ENCODE measurements around the gene GPR119. TPM values are rescaled to one million over a fixed set of nuclear protein-coding genes. Genes with fewer than 3 reads are reported as not detected.
"Not testable (repeated sequence)": the region's sequence is repeated elsewhere in the genome, so short reads cannot be mapped to it uniquely, and the experiment has no call there.

GPR119 gene
- total RNA-seq, 1 donor from 2014 or later: not detected

DNA sequence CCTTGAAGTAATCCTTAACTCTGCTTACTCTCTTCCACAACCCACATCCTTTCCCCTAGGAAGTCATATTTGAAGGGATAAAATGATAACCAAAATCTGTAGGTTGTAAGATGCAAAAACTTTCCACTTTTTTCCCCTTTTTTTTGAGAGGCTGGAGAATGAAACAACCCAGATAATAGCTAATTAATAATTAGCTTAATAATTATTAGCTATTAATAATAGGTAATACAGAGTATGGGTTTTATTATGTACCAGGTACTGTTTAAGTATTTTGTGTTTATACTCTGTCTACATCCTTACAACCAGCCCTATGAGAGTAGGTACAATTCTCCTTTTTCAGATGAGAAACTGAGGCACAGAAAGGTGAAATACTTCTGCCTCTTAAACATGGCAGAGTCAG, 9.4 kb downstream of the GPR119 start:
- no peak for DNase-seq (ENCODE audit: low read depth, low spot score)
- TF ChIP-seq, protein P1, sequence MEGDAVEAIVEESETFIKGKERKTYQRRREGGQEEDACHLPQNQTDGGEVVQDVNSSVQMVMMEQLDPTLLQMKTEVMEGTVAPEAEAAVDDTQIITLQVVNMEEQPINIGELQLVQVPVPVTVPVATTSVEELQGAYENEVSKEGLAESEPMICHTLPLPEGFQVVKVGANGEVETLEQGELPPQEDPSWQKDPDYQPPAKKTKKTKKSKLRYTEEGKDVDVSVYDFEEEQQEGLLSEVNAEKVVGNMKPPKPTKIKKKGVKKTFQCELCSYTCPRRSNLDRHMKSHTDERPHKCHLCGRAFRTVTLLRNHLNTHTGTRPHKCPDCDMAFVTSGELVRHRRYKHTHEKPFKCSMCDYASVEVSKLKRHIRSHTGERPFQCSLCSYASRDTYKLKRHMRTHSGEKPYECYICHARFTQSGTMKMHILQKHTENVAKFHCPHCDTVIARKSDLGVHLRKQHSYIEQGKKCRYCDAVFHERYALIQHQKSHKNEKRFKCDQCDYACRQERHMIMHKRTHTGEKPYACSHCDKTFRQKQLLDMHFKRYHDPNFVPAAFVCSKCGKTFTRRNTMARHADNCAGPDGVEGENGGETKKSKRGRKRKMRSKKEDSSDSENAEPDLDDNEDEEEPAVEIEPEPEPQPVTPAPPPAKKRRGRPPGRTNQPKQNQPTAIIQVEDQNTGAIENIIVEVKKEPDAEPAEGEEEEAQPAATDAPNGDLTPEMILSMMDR (conservative IDR thresholded peaks at IDR 0.05): no peak
- H3K4me1 Mint-ChIP-seq: peaks cover 9% of the 10 kb centered on the region
- H3K9me3 Mint-ChIP-seq: no peaks in the 10 kb centered on the region
- H3K36me3 Mint-ChIP-seq (ENCODE audit: low read depth): peaks cover 2% of the 10 kb centered on the region
- no peaks in the 10 kb centered on the region for H3K27me3 Mint-ChIP-seq (ENCODE audit: low read depth)
- no peak overlapping the region for H3K4me3 Mint-ChIP-seq
- no peak overlapping the region for H3K27ac Mint-ChIP-seq (ENCODE audit: unreplicated experiment)

DNA sequence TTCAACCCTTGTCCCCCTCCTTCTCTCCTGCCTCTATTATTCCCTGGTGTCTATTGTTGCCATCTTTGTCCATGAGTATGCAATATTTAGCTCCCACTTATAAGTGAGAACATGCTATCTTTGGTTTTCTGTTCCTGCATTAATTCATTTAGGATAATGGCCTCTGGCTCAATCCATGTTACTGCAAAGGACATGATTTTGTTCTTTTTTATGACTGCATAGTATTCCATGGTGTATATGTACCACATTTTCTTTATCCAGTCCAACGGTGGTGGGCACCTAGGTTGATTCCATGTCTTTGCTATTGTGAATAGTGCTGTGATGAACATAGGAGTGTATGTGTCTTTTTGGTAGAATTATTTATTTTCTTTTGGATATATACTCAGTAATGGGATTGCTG, 33.4 kb downstream of the GPR119 start:
- H3K4me3 Mint-ChIP-seq; H3K27ac Mint-ChIP-seq (ENCODE audit: unreplicated experiment); H3K4me1 Mint-ChIP-seq; H3K9me3 Mint-ChIP-seq; DNase-seq (ENCODE audit: low read depth, low spot score); H3K27me3 Mint-ChIP-seq (ENCODE audit: low read depth): not testable (repeated sequence)
- peaks cover 22% of the 10 kb centered on the region for H3K36me3 Mint-ChIP-seq (ENCODE audit: low read depth)

DNA sequence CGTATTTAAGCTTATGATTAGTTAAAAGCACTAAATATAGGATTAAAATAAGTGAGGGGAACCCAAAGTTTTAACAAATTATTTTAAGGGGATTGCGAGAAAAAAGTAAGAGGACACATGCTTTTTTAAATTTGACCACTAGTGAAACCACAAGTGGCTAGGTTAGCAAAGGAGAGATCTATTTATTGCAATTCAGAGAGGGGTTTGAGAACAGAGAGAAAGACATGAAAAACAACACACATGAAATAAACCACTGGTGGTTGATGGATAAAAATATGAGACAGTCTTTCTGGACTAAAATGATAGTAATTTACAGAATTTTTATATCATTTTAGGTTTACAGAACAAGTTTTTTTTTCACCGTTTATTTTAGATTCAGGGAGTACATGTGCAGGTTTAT, 33.9 kb downstream of the GPR119 start:
- peaks cover 19% of the 10 kb centered on the region for H3K36me3 Mint-ChIP-seq (ENCODE audit: low read depth)
- TF ChIP-seq, protein P1 (conservative IDR thresholded peaks at IDR 0.05): no peak
- no peak overlapping the region for H3K27ac Mint-ChIP-seq (ENCODE audit: unreplicated experiment)
- H3K4me1 Mint-ChIP-seq: no peaks in the 10 kb centered on the region
- DNase-seq (ENCODE audit: low read depth, low spot score): no peak
- H3K4me3 Mint-ChIP-seq: no peak overlapping the region
- H3K27me3 Mint-ChIP-seq (ENCODE audit: low read depth): no peaks in the 10 kb centered on the region
- no peaks in the 10 kb centered on the region for H3K9me3 Mint-ChIP-seq

DNA sequence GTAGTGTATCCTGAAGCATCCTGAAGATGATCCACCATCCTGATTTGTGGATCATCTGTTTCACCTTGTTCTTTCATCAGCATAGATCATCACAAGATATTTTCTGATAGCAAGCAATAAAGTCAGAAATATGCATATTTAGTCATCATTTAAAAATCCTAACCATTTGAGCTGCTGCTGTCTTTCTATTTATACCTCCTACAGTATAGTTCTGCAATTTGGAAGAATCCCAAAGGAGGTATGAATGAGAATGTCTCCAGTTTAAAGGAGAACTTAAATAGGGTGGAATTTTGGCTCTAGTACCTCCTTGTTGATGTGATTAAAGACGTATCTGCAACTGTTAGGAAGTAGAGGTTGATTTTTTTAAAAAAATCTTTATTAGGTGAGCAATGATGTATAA, 38.2 kb downstream of the GPR119 start:
- TF ChIP-seq, protein P1 (conservative IDR thresholded peaks at IDR 0.05): no peak
- Mint-ChIP-seq H3K4me1 (peaks cover 15% of the 10 kb centered on the region), H3K4me3 (no peak overlapping the region), H3K9me3 (no peaks in the 10 kb centered on the region), H3K27me3 (ENCODE audit: low read depth) (no peaks in the 10 kb centered on the region), H3K36me3 (ENCODE audit: low read depth) (peaks cover 9% of the 10 kb centered on the region), H3K27ac (ENCODE audit: unreplicated experiment) (no peak overlapping the region)
- DNase-seq (ENCODE audit: low read depth, low spot score): no peak

DNA sequence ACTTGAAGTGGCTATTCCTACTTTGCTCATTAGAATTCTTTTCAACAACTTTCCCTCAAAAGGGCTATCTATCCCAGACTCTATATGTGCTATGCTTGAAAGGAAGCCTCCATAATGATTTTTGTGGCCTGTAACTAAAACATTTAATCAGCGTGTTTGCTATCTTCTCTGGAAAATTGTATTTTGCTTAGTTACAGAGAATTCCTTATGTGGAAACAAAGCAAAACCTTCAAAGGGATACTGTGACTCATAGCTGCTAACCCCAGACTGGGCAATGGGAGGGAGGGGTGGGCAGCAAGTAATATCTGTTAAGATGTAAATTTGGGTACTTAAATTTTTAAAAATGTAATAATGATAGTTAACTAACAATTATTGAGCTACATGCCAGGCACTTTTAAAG, 42.1 kb downstream of the GPR119 start:
- H3K27ac Mint-ChIP-seq (ENCODE audit: unreplicated experiment): no peak overlapping the region
- TF ChIP-seq, protein P1 (conservative IDR thresholded peaks at IDR 0.05): no peak
- no peak for DNase-seq (ENCODE audit: low read depth, low spot score)
- no peaks in the 10 kb centered on the region for H3K27me3 Mint-ChIP-seq (ENCODE audit: low read depth)
- H3K4me1 Mint-ChIP-seq: peaks cover 35% of the 10 kb centered on the region
- H3K36me3 Mint-ChIP-seq (ENCODE audit: low read depth): no peaks in the 10 kb centered on the region
- H3K4me3 Mint-ChIP-seq: no peak overlapping the region
- H3K9me3 Mint-ChIP-seq: no peaks in the 10 kb centered on the region

DNA sequence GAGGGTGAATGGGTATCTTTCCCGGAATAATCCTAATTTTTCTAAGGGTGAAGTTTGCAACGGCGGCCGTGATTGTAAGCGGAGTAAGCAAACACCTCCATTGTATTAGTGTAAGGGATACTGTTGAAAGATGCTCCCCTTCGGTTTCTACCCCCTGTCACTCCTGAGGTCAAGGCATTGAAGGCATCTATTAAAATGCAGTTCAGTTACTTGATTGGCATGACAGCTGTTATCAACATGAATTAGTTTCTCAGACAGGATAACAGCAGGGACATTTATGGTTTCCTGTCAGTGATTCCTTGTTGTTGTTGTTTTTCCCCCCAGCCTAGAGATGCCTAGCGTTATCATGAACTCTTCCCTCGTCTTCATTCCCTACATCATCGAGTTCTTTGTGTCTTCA, 45.2 kb downstream of the GPR119 start:
- H3K9me3 Mint-ChIP-seq: no peaks in the 10 kb centered on the region
- TF ChIP-seq, protein P1 (conservative IDR thresholded peaks at IDR 0.05): no peak
- peak overlapping the region; percentile 95 for H3K4me3 Mint-ChIP-seq
- H3K27ac Mint-ChIP-seq (ENCODE audit: unreplicated experiment): peak overlapping the region; percentile 79
- H3K27me3 Mint-ChIP-seq (ENCODE audit: low read depth): no peaks in the 10 kb centered on the region
- H3K36me3 Mint-ChIP-seq (ENCODE audit: low read depth): no peaks in the 10 kb centered on the region
- peaks cover 35% of the 10 kb centered on the region for H3K4me1 Mint-ChIP-seq
- no peak for DNase-seq (ENCODE audit: low read depth, low spot score)

Data from neural crest cell (in vitro differentiated cells).